PC-9 (cell line): ENCODE data around the gene TRPM4. TPM values are rescaled to one million over a fixed set of nuclear protein-coding genes. Genes with fewer than 3 reads are reported as not detected.
A peak's percentile ranks its signal among the peaks of the same experiment; 100 is the strongest.
"Not testable (repeated sequence)": the region's sequence is repeated elsewhere in the genome, so short reads cannot be mapped to it uniquely, and the experiment has no call there.

Source experiments
- BruUV-seq: library from RNA; stranded (reverse); fragments of 400-500 nt; replicated peaks from 2 replicates; lab custom pipeline; 2021; lab: Mats Ljungman, UMichigan
- CTCF ChIA-PET: fragments of 300-600 bp; sonication (Branson Sonifier 250); formaldehyde crosslinking; loops from one replicate; lab custom pipeline; 2022; ENCODE audit warnings: antibody characterized with exemption; lab: Charles Lee
- POLR2A ChIA-PET: fragments of 300-600 bp; sonication (Branson Sonifier 250); formaldehyde crosslinking; loops from one replicate; lab custom pipeline; 2022; ENCODE audit warnings: antibody characterized with exemption; ENCODE audit not compliant: unreplicated experiment; lab: Charles Lee
- DNase-seq, 2 experiments: peaks; one replicate each; pipeline versions ENCODE4 v3.0.0 to v3.0.0-alpha.2; 2015 to 2022; ENCODE audit warnings: mixed read lengths in 1 of 2
- H2AFZ ChIP-seq: fragments of 200-600 bp; sonication (generic); 2 replicates; pipeline ENCODE4 v1.8.1; 2017; ENCODE audit warnings: antibody characterized with exemption
- H3F3A ChIP-seq: fragments of 200-600 bp; sonication (generic); 2 replicates; pipeline ENCODE4 v1.8.1; 2017; ENCODE audit warnings: antibody characterized with exemption, mild to moderate bottlenecking, low read depth; ENCODE audit not compliant: insufficient read depth
- H3K27ac ChIP-seq: fragments of 200-600 bp; sonication (generic); 2 replicates; pipeline ENCODE4 v1.6.1; 2016; ENCODE audit warnings: mixed run types
- H3K27me3 ChIP-seq: fragments of 200-600 bp; sonication (generic); 2 replicates; pipeline ENCODE4 v1.6.1; 2016; ENCODE audit warnings: low read depth, mixed run types; ENCODE audit not compliant: insufficient read depth
- H3K36me3 ChIP-seq: fragments of 200-600 bp; sonication (generic); 2 replicates; pipeline ENCODE4 v1.6.1; 2016; ENCODE audit warnings: low read depth, mixed run types
- H3K4me1 ChIP-seq: fragments of 200-600 bp; sonication (generic); replicated peaks from 2 replicates; pipeline ENCODE4 v1.6.1; 2016; ENCODE audit warnings: mixed run types; ENCODE audit not compliant: insufficient read depth
- H3K4me2 ChIP-seq: fragments of 200-600 bp; sonication (generic); 2 replicates; pipeline ENCODE4 v1.6.1; 2017; ENCODE audit warnings: mixed run types
- H3K4me3 ChIP-seq: fragments of 200-600 bp; sonication (generic); 2 replicates; pipeline ENCODE4 v1.6.1; 2016; ENCODE audit warnings: mixed run types
- H3K79me2 ChIP-seq: fragments of 200-600 bp; sonication (generic); 2 replicates; pipeline ENCODE4 v1.6.1; 2017; ENCODE audit warnings: low read depth, mixed run types
- H3K9me2 ChIP-seq: fragments of 200-600 bp; sonication (generic); 2 replicates; pipeline ENCODE4 v1.8.1; 2017; ENCODE audit warnings: mild to moderate bottlenecking; ENCODE audit not compliant: insufficient read depth
- H3K9me3 ChIP-seq: fragments of 200-600 bp; sonication (generic); 2 replicates; pipeline ENCODE4 v1.8.1; 2016; ENCODE audit warnings: low read depth; ENCODE audit not compliant: insufficient read depth
- H4K20me1 ChIP-seq: fragments of 200-600 bp; sonication (generic); 2 replicates; pipeline ENCODE4 v1.8.1; 2017; ENCODE audit not compliant: insufficient read depth
- CTCF ChIP-seq: fragments of 200-600 bp; sonication (generic); conservative IDR thresholded peaks from 2 replicates; pipeline ENCODE4 v1.6.1; 2017; ENCODE audit warnings: mixed run types, antibody characterized with exemption, mild to moderate bottlenecking, moderate library complexity
- EZH2 ChIP-seq: fragments of 200-600 bp; sonication (generic); IDR thresholded peaks from 2 replicates; pipeline ENCODE4 v1.8.0; 2017; ENCODE audit warnings: antibody characterized with exemption, low read depth
- intact Hi-C: fragments of 100-400 bp; cut with micrococcal nuclease; formaldehyde crosslinking; loops from one replicate; pipeline ENCODE4 v1.10.0; 2022; ENCODE audit not compliant: unreplicated experiment
- total RNA-seq: library from RNA; stranded (reverse); gene quantifications from 2 replicates; pipeline ENCODE4 v1.2.3, GENCODE V29; 2021

The TRPM4 gene
- total RNA-seq, 1 experiment from 2014 or later, result 43.8 TPM

- no peak overlapping the region for H3K4me3 ChIP-seq
- no peaks in the 10 kb centered on the region for H4K20me1 ChIP-seq
- H2AFZ ChIP-seq, result no peak overlapping the region
- peaks cover 48% of the 10 kb centered on the region for H3F3A ChIP-seq
- H3K27ac ChIP-seq, result peak overlapping the region; percentile 71; the same call in 1 of the 2 replicates
- H3K79me2 ChIP-seq, result no peaks in the 10 kb centered on the region
- BruUV-seq, result no TSS peak
- intact Hi-C loops, result no loop called here
- peaks cover 19% of the 10 kb centered on the region for H3K4me1 ChIP-seq
- no peak overlapping the region for H3K4me2 ChIP-seq
- H3K27me3 ChIP-seq, result no peaks in the 10 kb centered on the region
- no peaks in the 10 kb centered on the region for H3K9me3 ChIP-seq
- TF ChIP-seq EZH2, result no peak
- TF ChIP-seq CTCF, result no peak
- CTCF ChIA-PET, result no interaction called here
- no peak for DNase-seq
- H3K9me2 ChIP-seq, result no peaks in the 10 kb centered on the region
- POLR2A ChIA-PET, result no interaction called here
- H3K36me3 ChIP-seq, result peaks cover 9% of the 10 kb centered on the region; the same call in 1 of the 2 replicates
Measured at GRCh38 chr19:49205114-49205513, 47.5 kb downstream of the TRPM4 start.

DNA sequence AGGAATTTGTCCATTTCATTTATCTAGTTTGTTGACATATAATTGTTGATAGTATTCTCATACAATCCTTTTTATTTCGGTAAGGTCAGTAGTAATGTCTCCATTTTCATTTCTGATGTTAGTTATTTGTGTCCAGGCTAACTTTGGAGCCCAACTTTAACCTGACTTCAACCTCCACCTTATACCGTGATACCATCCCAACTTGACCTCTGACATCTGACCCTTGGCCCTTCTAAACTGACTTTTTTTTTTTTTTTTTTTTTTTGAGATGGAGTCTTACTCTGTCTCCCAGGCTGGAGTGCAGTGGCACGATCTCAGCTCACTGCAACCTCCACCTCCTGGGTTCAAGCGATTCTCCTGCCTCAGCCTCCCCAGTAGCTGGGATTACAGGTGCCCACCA, 51.9 kb downstream of the TRPM4 start:
- H3K4me2 ChIP-seq, H3K36me3 ChIP-seq, POLR2A ChIA-PET, BruUV-seq, intact Hi-C loops, H3K79me2 ChIP-seq, H4K20me1 ChIP-seq, DNase-seq, H3K27ac ChIP-seq, H3K27me3 ChIP-seq, H3K4me3 ChIP-seq, H2AFZ ChIP-seq, H3K9me2 ChIP-seq, H3K9me3 ChIP-seq: not testable (repeated sequence)
- CTCF ChIA-PET, result interaction anchor here (0.7 kb wide), 2 partner anchors 13 to 223 kb away, joined by 4 read pairs; no protein-coding TSS in a partner anchor
- peaks cover 22% of the 10 kb centered on the region for H3K4me1 ChIP-seq
- H3F3A ChIP-seq, result peaks cover 57% of the 10 kb centered on the region

GRCh38 chr19:49210108-49210900, 52.7 kb downstream of the TRPM4 start:
- TF ChIP-seq EZH2 (no peak), CTCF (no peak)
- BruUV-seq, result no TSS peak
- Histone ChIP-seq H3K27ac (no peak overlapping the region), H3K9me2 (no peaks in the 10 kb centered on the region), H3K4me2 (no peak overlapping the region), H3F3A (peaks cover 63% of the 10 kb centered on the region), H4K20me1 (no peaks in the 10 kb centered on the region), H3K79me2 (no peaks in the 10 kb centered on the region), H3K4me1 (peaks cover 15% of the 10 kb centered on the region), H3K27me3 (no peaks in the 10 kb centered on the region), H3K36me3 (no peaks in the 10 kb centered on the region), H3K9me3 (no peaks in the 10 kb centered on the region), H3K4me3 (no peak overlapping the region), H2AFZ (no peak overlapping the region)
- CTCF ChIA-PET, result interaction anchor here (0.6 to 0.7 kb wide), 2 partner anchors 10 to 14 kb away, joined by 4 to 8 read pairs; no protein-coding TSS in a partner anchor
- intact Hi-C loops, result no loop called here
- POLR2A ChIA-PET, result no interaction called here
- DNase-seq, result no peak
